Measurements from ENCODE around the gene RNF31. TPM values are rescaled to one million over a fixed set of nuclear protein-coding genes. Genes with fewer than 3 reads are reported as not detected.
"Not testable (repeated sequence)": the region's sequence is repeated elsewhere in the genome, so short reads cannot be mapped to it uniquely, and the experiment has no call there.

The RNF31 gene
- polyA plus RNA-seq, 1 of the 3 experiments (the other 2 are of a cell fraction): 19.2 TPM

GRCh38 chr14:24198814-24199524 is 51.7 kb downstream of the RNF31 start:
- no peak overlapping the region for H3K9ac ChIP-seq
- no peak overlapping the region for H3K4me3 ChIP-seq (ENCODE audit: low read depth in 2 of 2, low read length in 1 of 2)
- no peaks in the 10 kb centered on the region for H3K9me2 ChIP-seq
- no peak overlapping the region for H2AFZ ChIP-seq (ENCODE audit: low read depth)
- TF ChIP-seq RXRA (IDR thresholded peaks at IDR 0.05; ENCODE audit: borderline replicate concordance, low read depth): no peak
- TF ChIP-seq YY1 (IDR thresholded peaks at IDR 0.05; ENCODE audit: low read depth): no peak
- TF ChIP-seq FOSL2 (IDR thresholded peaks at IDR 0.05; ENCODE audit: borderline replicate concordance, low read depth): no peak
- no peak for TF ChIP-seq TCF12 (IDR thresholded peaks at IDR 0.05)
- no peak for TF ChIP-seq MEF2A (IDR thresholded peaks at IDR 0.05; ENCODE audit: borderline replicate concordance, low read depth)
- TF ChIP-seq EP300 (IDR thresholded peaks at IDR 0.05; ENCODE audit: borderline replicate concordance in 1 of 2, low read depth in 1 of 2, low read length in 1 of 2): no peak
- TF ChIP-seq, protein P1, sequence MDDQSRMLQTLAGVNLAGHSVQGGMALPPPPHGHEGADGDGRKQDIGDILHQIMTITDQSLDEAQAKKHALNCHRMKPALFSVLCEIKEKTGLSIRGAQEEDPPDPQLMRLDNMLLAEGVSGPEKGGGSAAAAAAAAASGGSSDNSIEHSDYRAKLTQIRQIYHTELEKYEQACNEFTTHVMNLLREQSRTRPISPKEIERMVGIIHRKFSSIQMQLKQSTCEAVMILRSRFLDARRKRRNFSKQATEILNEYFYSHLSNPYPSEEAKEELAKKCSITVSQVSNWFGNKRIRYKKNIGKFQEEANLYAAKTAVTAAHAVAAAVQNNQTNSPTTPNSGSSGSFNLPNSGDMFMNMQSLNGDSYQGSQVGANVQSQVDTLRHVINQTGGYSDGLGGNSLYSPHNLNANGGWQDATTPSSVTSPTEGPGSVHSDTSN (IDR thresholded peaks at IDR 0.05): no peak
- TF ChIP-seq, protein P2, sequence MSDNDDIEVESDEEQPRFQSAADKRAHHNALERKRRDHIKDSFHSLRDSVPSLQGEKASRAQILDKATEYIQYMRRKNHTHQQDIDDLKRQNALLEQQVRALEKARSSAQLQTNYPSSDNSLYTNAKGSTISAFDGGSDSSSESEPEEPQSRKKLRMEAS (IDR thresholded peaks at IDR 0.05; ENCODE audit: low read depth): no peak
- TF ChIP-seq ELF1 (IDR thresholded peaks at IDR 0.05): no peak
- TF ChIP-seq POLR2AphosphoS5 (IDR thresholded peaks at IDR 0.05; ENCODE audit: low read depth, low read length): no peak
- TF ChIP-seq, protein P3, sequence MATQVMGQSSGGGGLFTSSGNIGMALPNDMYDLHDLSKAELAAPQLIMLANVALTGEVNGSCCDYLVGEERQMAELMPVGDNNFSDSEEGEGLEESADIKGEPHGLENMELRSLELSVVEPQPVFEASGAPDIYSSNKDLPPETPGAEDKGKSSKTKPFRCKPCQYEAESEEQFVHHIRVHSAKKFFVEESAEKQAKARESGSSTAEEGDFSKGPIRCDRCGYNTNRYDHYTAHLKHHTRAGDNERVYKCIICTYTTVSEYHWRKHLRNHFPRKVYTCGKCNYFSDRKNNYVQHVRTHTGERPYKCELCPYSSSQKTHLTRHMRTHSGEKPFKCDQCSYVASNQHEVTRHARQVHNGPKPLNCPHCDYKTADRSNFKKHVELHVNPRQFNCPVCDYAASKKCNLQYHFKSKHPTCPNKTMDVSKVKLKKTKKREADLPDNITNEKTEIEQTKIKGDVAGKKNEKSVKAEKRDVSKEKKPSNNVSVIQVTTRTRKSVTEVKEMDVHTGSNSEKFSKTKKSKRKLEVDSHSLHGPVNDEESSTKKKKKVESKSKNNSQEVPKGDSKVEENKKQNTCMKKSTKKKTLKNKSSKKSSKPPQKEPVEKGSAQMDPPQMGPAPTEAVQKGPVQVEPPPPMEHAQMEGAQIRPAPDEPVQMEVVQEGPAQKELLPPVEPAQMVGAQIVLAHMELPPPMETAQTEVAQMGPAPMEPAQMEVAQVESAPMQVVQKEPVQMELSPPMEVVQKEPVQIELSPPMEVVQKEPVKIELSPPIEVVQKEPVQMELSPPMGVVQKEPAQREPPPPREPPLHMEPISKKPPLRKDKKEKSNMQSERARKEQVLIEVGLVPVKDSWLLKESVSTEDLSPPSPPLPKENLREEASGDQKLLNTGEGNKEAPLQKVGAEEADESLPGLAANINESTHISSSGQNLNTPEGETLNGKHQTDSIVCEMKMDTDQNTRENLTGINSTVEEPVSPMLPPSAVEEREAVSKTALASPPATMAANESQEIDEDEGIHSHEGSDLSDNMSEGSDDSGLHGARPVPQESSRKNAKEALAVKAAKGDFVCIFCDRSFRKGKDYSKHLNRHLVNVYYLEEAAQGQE (IDR thresholded peaks at IDR 0.05; ENCODE audit: low read depth, low read length): no peak
- TF ChIP-seq, protein P4, sequence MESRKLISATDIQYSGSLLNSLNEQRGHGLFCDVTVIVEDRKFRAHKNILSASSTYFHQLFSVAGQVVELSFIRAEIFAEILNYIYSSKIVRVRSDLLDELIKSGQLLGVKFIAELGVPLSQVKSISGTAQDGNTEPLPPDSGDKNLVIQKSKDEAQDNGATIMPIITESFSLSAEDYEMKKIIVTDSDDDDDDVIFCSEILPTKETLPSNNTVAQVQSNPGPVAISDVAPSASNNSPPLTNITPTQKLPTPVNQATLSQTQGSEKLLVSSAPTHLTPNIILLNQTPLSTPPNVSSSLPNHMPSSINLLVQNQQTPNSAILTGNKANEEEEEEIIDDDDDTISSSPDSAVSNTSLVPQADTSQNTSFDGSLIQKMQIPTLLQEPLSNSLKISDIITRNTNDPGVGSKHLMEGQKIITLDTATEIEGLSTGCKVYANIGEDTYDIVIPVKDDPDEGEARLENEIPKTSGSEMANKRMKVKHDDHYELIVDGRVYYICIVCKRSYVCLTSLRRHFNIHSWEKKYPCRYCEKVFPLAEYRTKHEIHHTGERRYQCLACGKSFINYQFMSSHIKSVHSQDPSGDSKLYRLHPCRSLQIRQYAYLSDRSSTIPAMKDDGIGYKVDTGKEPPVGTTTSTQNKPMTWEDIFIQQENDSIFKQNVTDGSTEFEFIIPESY (IDR thresholded peaks at IDR 0.05; ENCODE audit: borderline replicate concordance, low read depth): no peak
- no peaks in the 10 kb centered on the region for H4K20me1 ChIP-seq (ENCODE audit: insufficient read depth)
- H3K27me3 ChIP-seq (ENCODE audit: insufficient read depth): no peaks in the 10 kb centered on the region
- H3F3A ChIP-seq (replicated peaks; ENCODE audit: insufficient read depth): no peaks in the 10 kb centered on the region
- peaks cover 65% of the 10 kb centered on the region for H3K79me2 ChIP-seq (ENCODE audit: insufficient read depth)
- H3K4me1 ChIP-seq (ENCODE audit: control insufficient read depth in 1 of 2, insufficient read depth in 2 of 2, low read depth in 1 of 2, low read length in 1 of 2): peaks cover 11% of the 10 kb centered on the region in 2 experiments; a peak in 2 of 4 replicates
- peaks cover 2 to 33% of the 10 kb centered on the region in 2 experiments for H3K36me3 ChIP-seq (replicated peaks in 1 of 2; ENCODE audit: control insufficient read depth in 1 of 2, insufficient read depth in 2 of 2, low read length in 1 of 2)
- H3K27ac ChIP-seq (ENCODE audit: low read depth in 2 of 2, low read length in 1 of 2): no peak overlapping the region
- no peak overlapping the region; the same call in 1 of the 2 replicates for H3K4me2 ChIP-seq
- DNase-seq: no peak
- 94% methylated on average over 7 of the region's 7 CpGs for WGBS (ENCODE audit: low lambda C conversion rate)
- H3K9me3 ChIP-seq: no peaks in the 10 kb centered on the region
- ChIA-PET CTCF (interaction anchor here (0.6 to 1.8 kb wide), 3 partner anchors 9 to 17 kb away, joined by 3 to 4 read pairs (median 3); partner anchors contain the start of gene MDP1), POLR2A (interaction anchor here (1.6 kb wide), 1 partner anchor 14 kb away, joined by 5 read pairs; the partner anchor contains the start of gene CHMP4A)

DNA sequence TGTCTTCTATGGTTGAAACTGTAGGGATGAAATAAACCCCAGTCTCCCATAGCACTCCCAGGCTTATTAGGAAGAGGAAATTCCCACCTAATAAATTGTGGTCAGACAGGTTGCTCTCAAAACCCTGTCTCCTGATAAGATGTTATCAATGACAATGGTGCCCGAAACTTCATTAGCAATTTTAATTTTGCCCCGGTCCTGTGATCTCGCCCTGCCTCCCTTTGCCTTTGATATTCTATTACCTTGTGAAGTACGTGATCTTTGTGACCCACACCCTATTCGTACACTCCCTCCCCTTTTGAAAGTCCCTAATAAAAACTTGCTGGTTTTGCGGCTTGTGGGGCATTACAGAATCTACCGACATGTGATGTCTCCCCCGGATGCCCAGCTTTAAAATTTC is 55.2 kb downstream of the RNF31 start:
- H3K27ac ChIP-seq (ENCODE audit: low read depth in 2 of 2, low read length in 1 of 2); H3K9me3 ChIP-seq; H3K4me2 ChIP-seq; H3F3A ChIP-seq (replicated peaks; ENCODE audit: insufficient read depth); DNase-seq; H3K9ac ChIP-seq; H3K9me2 ChIP-seq; H3K27me3 ChIP-seq (ENCODE audit: insufficient read depth); H4K20me1 ChIP-seq (ENCODE audit: insufficient read depth); H3K4me1 ChIP-seq (ENCODE audit: control insufficient read depth in 1 of 2, insufficient read depth in 2 of 2, low read depth in 1 of 2, low read length in 1 of 2); H2AFZ ChIP-seq (ENCODE audit: low read depth); H3K4me3 ChIP-seq (ENCODE audit: low read depth in 2 of 2, low read length in 1 of 2): not testable (repeated sequence)
- H3K79me2 ChIP-seq (ENCODE audit: insufficient read depth): peaks cover 33% of the 10 kb centered on the region
- peaks cover 23 to 49% of the 10 kb centered on the region in 2 experiments for H3K36me3 ChIP-seq (replicated peaks in 1 of 2; ENCODE audit: control insufficient read depth in 1 of 2, insufficient read depth in 2 of 2, low read length in 1 of 2)
- POLR2A ChIA-PET: interaction anchor here (0.9 kb wide), 1 partner anchor 11 kb away, joined by 3 read pairs; the partner anchor contains the start of gene CHMP4A
- WGBS (ENCODE audit: low lambda C conversion rate): 85% methylated on average over 8 of the region's 8 CpGs
- CTCF ChIA-PET: interaction anchor here (0.9 to 1.1 kb wide), 2 partner anchors 106 to 131 kb away, joined by 3 read pairs; partner anchors contain the start of gene CIDEB

DNA sequence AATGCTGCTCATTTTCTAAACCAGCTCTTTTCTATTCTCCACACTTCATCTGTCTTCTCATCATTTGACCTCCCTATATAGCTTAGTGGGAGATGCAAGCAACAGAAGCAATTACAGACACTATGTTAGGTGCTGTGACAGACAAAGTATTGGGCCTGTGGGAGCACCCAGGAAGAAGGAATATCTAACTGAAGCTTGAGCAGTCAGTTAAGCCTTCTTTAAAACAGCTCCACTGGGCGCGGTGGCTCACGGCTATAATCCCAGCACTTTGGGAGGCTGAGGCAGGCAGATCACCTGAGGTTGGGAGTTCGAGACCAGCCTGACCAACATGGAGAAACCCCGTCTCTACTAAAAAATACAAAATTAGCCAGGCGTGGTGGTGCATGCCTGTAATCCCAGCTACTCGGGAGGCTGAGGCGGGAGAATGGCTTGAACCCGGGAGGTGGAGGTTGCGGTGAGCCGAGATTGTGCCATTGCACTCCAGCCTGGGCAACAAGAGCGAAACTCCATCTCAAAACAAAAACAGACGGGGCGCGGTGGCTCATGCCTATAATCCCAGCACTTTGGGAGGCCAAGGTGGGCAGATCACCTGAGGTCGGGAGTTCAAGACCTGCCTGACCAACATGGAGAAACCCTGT is 56.1 kb downstream of the RNF31 start:
- not testable (repeated sequence) for H3K4me2 ChIP-seq; H3K9me3 ChIP-seq; H3K9ac ChIP-seq; DNase-seq; H3K27ac ChIP-seq (ENCODE audit: low read depth in 2 of 2, low read length in 1 of 2); H3K4me3 ChIP-seq (ENCODE audit: low read depth in 2 of 2, low read length in 1 of 2); H2AFZ ChIP-seq (ENCODE audit: low read depth); H3K9me2 ChIP-seq; H3K4me1 ChIP-seq (ENCODE audit: control insufficient read depth in 1 of 2, insufficient read depth in 2 of 2, low read depth in 1 of 2, low read length in 1 of 2); H3K27me3 ChIP-seq (ENCODE audit: insufficient read depth); H3F3A ChIP-seq (replicated peaks; ENCODE audit: insufficient read depth); H4K20me1 ChIP-seq (ENCODE audit: insufficient read depth)
- Histone ChIP-seq H3K79me2 (ENCODE audit: insufficient read depth) (peaks cover 27% of the 10 kb centered on the region), H3K36me3 (replicated peaks in 1 of 2; ENCODE audit: control insufficient read depth in 1 of 2, insufficient read depth in 2 of 2, low read length in 1 of 2) (peaks cover 27 to 56% of the 10 kb centered on the region in 2 experiments)
- ChIA-PET CTCF (interaction anchor here (0.7 to 1.8 kb wide), 4 partner anchors 12 to 130 kb away, joined by 3 to 4 read pairs (median 3); partner anchors contain the start of genes CIDEB, IRF9 and MDP1), POLR2A (interaction anchor here (0.9 kb wide), 1 partner anchor 10 kb away, joined by 3 read pairs; the partner anchor contains the start of gene CHMP4A)
- 97% methylated on average over 16 of the region's 16 CpGs for WGBS (ENCODE audit: low lambda C conversion rate)

Data from SK-N-SH (cell line).